H9 (cell line): Measurements from ENCODE around the gene TRAF6. TPM values are rescaled to one million over a fixed set of nuclear protein-coding genes. Genes with fewer than 3 reads are reported as not detected.

Experiments used
- DNase-seq: peaks from one replicate; pipeline ENCODE4 v3.0.0-alpha.2; 2017
- H2AFZ ChIP-seq: one replicate; pipeline ENCODE4 v1.6.1; 2013; ENCODE audit warnings: mild to moderate bottlenecking, low read length, control low read depth, moderate library complexity
- H2AK5ac ChIP-seq: 2 replicates; pipeline ENCODE4 v1.6.1; 2013; ENCODE audit warnings: low read length, control low read depth, mixed read lengths; ENCODE audit not compliant: insufficient read length
- H2BK120ac ChIP-seq: one replicate; pipeline ENCODE4 v1.6.1; 2013; ENCODE audit warnings: low read depth, mild to moderate bottlenecking, low read length, control low read depth, inconsistent platforms; ENCODE audit not compliant: poor library complexity, severe bottlenecking
- H2BK12ac ChIP-seq: 2 replicates; pipeline ENCODE4 v1.6.1; 2013; ENCODE audit warnings: low read length, control low read depth, mixed read lengths, low read depth; ENCODE audit not compliant: insufficient read length
- H2BK15ac ChIP-seq: 2 replicates; pipeline ENCODE4 v1.6.1; 2013; ENCODE audit warnings: low read depth, low read length, control low read depth
- H2BK20ac ChIP-seq: one replicate; pipeline ENCODE4 v1.6.1; 2013; ENCODE audit warnings: low read depth, mild to moderate bottlenecking, low read length, control low read depth, inconsistent platforms; ENCODE audit not compliant: poor library complexity, severe bottlenecking
- H2BK5ac ChIP-seq: 2 replicates; pipeline ENCODE4 v1.6.1; 2013; ENCODE audit warnings: low read length, control low read depth, mixed read lengths; ENCODE audit not compliant: insufficient read length
- H3K14ac ChIP-seq: 2 replicates; pipeline ENCODE4 v1.6.1; 2013; ENCODE audit warnings: low read length, control low read depth; ENCODE audit not compliant: insufficient read depth
- H3K18ac ChIP-seq: 2 replicates; pipeline ENCODE4 v1.6.1; 2013; ENCODE audit warnings: low read depth, mild to moderate bottlenecking, mixed read lengths, low read length, control low read depth; ENCODE audit not compliant: insufficient read length
- H3K23ac ChIP-seq: 2 replicates; pipeline ENCODE4 v1.6.1; 2013; ENCODE audit warnings: low read length, control low read depth, mixed read lengths, low read depth; ENCODE audit not compliant: insufficient read length
- H3K23me2 ChIP-seq: 2 replicates; pipeline ENCODE4 v1.6.1; 2013; ENCODE audit warnings: low read depth, mild to moderate bottlenecking, mixed read lengths, low read length, control low read depth; ENCODE audit not compliant: insufficient read length, poor library complexity, severe bottlenecking
- H3K27ac ChIP-seq: 2 replicates; pipeline ENCODE4 v1.5.1; 2013; ENCODE audit warnings: low read length, control low read depth, mixed read lengths, low read depth; ENCODE audit not compliant: insufficient read length
- H3K27me3 ChIP-seq: 2 replicates; pipeline ENCODE4 v1.6.1; 2013; ENCODE audit warnings: low read length, control low read depth, inconsistent platforms; ENCODE audit not compliant: insufficient read depth
- H3K4ac ChIP-seq: 2 replicates; pipeline ENCODE4 v1.6.1; 2013; ENCODE audit warnings: low read depth, mild to moderate bottlenecking, control low read depth, inconsistent platforms, low read length, moderate library complexity
- H3K4me1 ChIP-seq: 2 replicates; pipeline ENCODE4 v1.6.1; 2013; ENCODE audit warnings: low read length, control low read depth, inconsistent platforms; ENCODE audit not compliant: insufficient read depth
- H3K4me2 ChIP-seq: 2 replicates; pipeline ENCODE4 v1.6.1; 2013; ENCODE audit warnings: low read length, control low read depth, mixed read lengths; ENCODE audit not compliant: insufficient read length, insufficient read depth
- H3K56ac ChIP-seq: 2 replicates; pipeline ENCODE4 v1.6.1; 2013; ENCODE audit warnings: low read depth, mild to moderate bottlenecking, mixed read lengths, low read length, control low read depth; ENCODE audit not compliant: insufficient read length
- H3K79me1 ChIP-seq: 2 replicates; pipeline ENCODE4 v1.6.1; 2013; ENCODE audit warnings: low read depth, mild to moderate bottlenecking, moderate library complexity, low read length, control low read depth, inconsistent platforms; ENCODE audit not compliant: insufficient read depth, poor library complexity, severe bottlenecking
- H3K79me2 ChIP-seq: 2 replicates; pipeline ENCODE4 v1.6.1; 2013; ENCODE audit warnings: low read length, control low read depth, inconsistent platforms; ENCODE audit not compliant: insufficient read depth
- H3K9ac ChIP-seq: 2 replicates; pipeline ENCODE4 v1.6.1; 2013; ENCODE audit warnings: low read length, control low read depth, mixed read lengths; ENCODE audit not compliant: insufficient read length; ENCODE audit errors: extremely low read depth
- H3K9me3 ChIP-seq: one replicate; pipeline ENCODE4 v1.6.1; 2013; ENCODE audit warnings: low read depth, low read length, inconsistent platforms; ENCODE audit not compliant: control insufficient read depth
- H3T11ph ChIP-seq: one replicate; pipeline ENCODE4 v1.6.1; 2013; ENCODE audit warnings: mild to moderate bottlenecking, low read length, control low read depth, inconsistent platforms
- H4K20me1 ChIP-seq: one replicate; pipeline ENCODE4 v1.6.1; 2013; ENCODE audit not compliant: control insufficient read depth, insufficient read length, insufficient read depth
- H4K5ac ChIP-seq: 2 replicates; pipeline ENCODE4 v1.6.1; 2013; ENCODE audit warnings: low read depth, mild to moderate bottlenecking, mixed read lengths, low read length, control low read depth; ENCODE audit not compliant: insufficient read length
- H4K8ac ChIP-seq: replicated peaks from 2 replicates; pipeline ENCODE4 v1.6.1; 2013; ENCODE audit warnings: low read length, control low read depth, mixed read lengths, low read depth; ENCODE audit not compliant: insufficient read length
- H4K91ac ChIP-seq: 2 replicates; pipeline ENCODE4 v1.6.1; 2013; ENCODE audit warnings: low read depth, mild to moderate bottlenecking, moderate library complexity, mixed read lengths, low read length, control low read depth; ENCODE audit not compliant: insufficient read length
- H3K27ac Mint-ChIP-seq, 3 experiments: 2 replicates in 2 of 3; 3 replicates in 1 of 3; pipeline ENCODE4 v1.8.0; 2020 to 2021; ENCODE audit warnings: mixed read lengths in 3 of 3, mild to moderate bottlenecking in 1 of 3, moderate library complexity in 1 of 3
- H3K27me3 Mint-ChIP-seq: 2 replicates; pipeline ENCODE4 v1.8.0; 2021; ENCODE audit warnings: low read depth, mild to moderate bottlenecking, moderate library complexity, mixed read lengths
- H3K36me3 Mint-ChIP-seq, 3 experiments: 2 replicates in 2 of 3; 3 replicates in 1 of 3; pipeline ENCODE4 v1.8.0; 2020 to 2021; ENCODE audit warnings: low read depth in 3 of 3, mixed read lengths in 3 of 3; ENCODE audit not compliant: insufficient read depth in 1 of 3
- H3K4me1 Mint-ChIP-seq, 2 experiments: 2 replicates each; pipeline ENCODE4 v1.8.0; 2020; ENCODE audit warnings: mixed read lengths in 2 of 2
- H3K4me3 Mint-ChIP-seq, 2 experiments: 2 replicates in 1 of 2; 3 replicates in 1 of 2; pipeline ENCODE4 v1.8.0; 2020 to 2021; ENCODE audit warnings: mild to moderate bottlenecking in 2 of 2, mixed read lengths in 2 of 2, moderate library complexity in 1 of 2
- H3K9me3 Mint-ChIP-seq, 2 experiments: 2 replicates in 1 of 2; 3 replicates in 1 of 2; pipeline ENCODE4 v1.8.0; 2020; ENCODE audit warnings: mild to moderate bottlenecking in 2 of 2, mixed read lengths in 2 of 2, moderate library complexity in 1 of 2
- CTCF ChIP-seq: fragments of 200-600 bp; sonication (generic); conservative IDR thresholded peaks from 3 replicates; pipeline ENCODE4 v1.8.0; 2021; ENCODE audit warnings: antibody characterized with exemption, mild to moderate bottlenecking
- WGBS: extraction: QIAGEN DNeasy Blood & Tissue Kit; methylation state at CpG from one replicate; pipeline ENCODE4 v1.1.7; 2013; ENCODE audit warnings: missing lambda C conversion rate, low lambda C conversion rate, mixed read lengths; ENCODE audit not compliant: insufficient read length; ENCODE audit errors: extremely low coverage; 5-methylcytosine and 5-hydroxymethylcytosine counted together
- total RNA-seq: library from RNA; stranded (reverse); gene quantifications from 2 replicates; pipeline ENCODE4 v1.2.1, GENCODE V29; 2021

TRAF6 gene
- total RNA-seq, 1 experiment from 2014 or later, result 9.9 TPM

DNA sequence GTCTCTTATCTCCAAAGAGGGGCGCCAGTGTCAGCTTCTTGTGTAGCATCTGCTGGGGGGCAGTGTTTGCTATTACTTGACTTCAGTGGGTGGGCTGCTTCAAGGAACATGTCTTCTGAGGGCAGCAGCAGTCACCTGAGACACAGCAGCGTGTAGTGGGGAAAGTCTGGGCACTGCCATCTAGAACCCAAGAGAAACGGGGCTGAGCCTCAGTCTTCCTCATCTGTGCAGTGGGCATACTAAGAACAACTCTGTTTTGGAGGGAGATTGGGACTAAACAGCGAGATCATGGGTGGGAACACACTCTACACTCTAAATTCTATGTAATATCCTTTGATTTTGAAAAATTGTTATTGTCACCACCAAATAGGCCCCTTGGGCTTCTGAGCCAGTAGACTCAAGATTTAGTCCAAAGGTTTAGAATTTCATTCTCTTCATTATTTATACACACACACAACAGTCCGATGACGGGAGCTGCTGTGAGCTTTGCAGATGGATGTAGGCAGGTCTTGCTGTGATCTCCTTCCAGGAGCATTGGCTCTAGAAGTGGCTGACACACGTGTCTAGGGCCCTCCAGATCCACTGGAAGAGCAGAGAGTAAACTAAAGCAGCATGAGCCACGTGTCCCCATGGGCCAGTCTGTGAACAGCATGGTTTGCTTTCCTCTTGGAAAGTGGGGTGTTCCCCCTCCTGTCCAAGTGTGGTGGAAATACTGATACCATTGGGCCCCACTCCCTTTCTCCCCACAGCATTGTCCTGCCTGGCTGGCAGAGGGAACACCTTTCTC lies 51.8 kb downstream of the TRAF6 start:
- H3K23ac ChIP-seq, result no peak overlapping the region
- TF ChIP-seq CTCF, result no peak; the same call in 2 of the 3 replicates
- H3K4me1 Mint-ChIP-seq, result peaks cover 37 to 40% of the 10 kb centered on the region in 2 experiments
- no CpG with 5 or more reads among the region's 8 CpGs for WGBS
- H3K27me3 Mint-ChIP-seq, result no peaks in the 10 kb centered on the region; the same call in 1 of the 2 replicates
- no peaks in the 10 kb centered on the region for H3K9me3 ChIP-seq
- H3K14ac ChIP-seq, result no peak overlapping the region
- H2AK5ac ChIP-seq, result no peak overlapping the region
- H2BK12ac ChIP-seq, result no peak overlapping the region
- peak overlapping the region in 1 of 3 experiments; percentile 33; a peak in 1 of 7 replicates for H3K27ac Mint-ChIP-seq
- H3T11ph ChIP-seq, result no peak overlapping the region
- no peak overlapping the region for H2BK20ac ChIP-seq
- H3K56ac ChIP-seq, result no peak overlapping the region
- no peak overlapping the region for H4K5ac ChIP-seq
- H3K18ac ChIP-seq, result no peak overlapping the region
- H4K20me1 ChIP-seq, result no peaks in the 10 kb centered on the region
- H2AFZ ChIP-seq, result no peak overlapping the region
- H2BK5ac ChIP-seq, result no peak overlapping the region
- no peaks in the 10 kb centered on the region for H3K79me2 ChIP-seq
- no peak overlapping the region for H3K4me3 Mint-ChIP-seq
- no peak overlapping the region for H3K4ac ChIP-seq
- H3K27me3 ChIP-seq, result no peaks in the 10 kb centered on the region
- no peak overlapping the region for H3K4me2 ChIP-seq
- H3K23me2 ChIP-seq, result no peaks in the 10 kb centered on the region
- H4K91ac ChIP-seq, result no peak overlapping the region
- H3K79me1 ChIP-seq, result no peaks in the 10 kb centered on the region
- H3K27ac ChIP-seq, result no peak overlapping the region
- H3K9ac ChIP-seq, result no peak overlapping the region
- no peak overlapping the region for H2BK15ac ChIP-seq
- H3K4me1 ChIP-seq, result no peaks in the 10 kb centered on the region; the same call in 1 of the 2 replicates
- H4K8ac ChIP-seq, result no peak overlapping the region
- H3K9me3 Mint-ChIP-seq, result no peaks in the 10 kb centered on the region
- no peak overlapping the region for H2BK120ac ChIP-seq
- no peak for DNase-seq
- H3K36me3 Mint-ChIP-seq, result no peaks in the 10 kb centered on the region
